Body of pancreas (tissue), 4 donors: ENCODE results near the gene FRMD4B.

Experiments used
- CTCF ChIP-seq, 7 experiments: fragments of 450-650 bp in 4 of 7; fragments of 200-600 bp in 3 of 7; sonication (generic) in 3 of 7; IDR thresholded peaks; one replicate each; pipeline ENCODE4 v1.5.1; 2016 to 2019; ENCODE audit warnings: antibody characterized with exemption in 7 of 7
- POLR2A ChIP-seq, 3 donors: fragments of 450-650 bp; IDR thresholded peaks; one replicate each; pipeline ENCODE4 v1.6.1; 2016; ENCODE audit warnings: antibody characterized with exemption in 3 of 3, mild to moderate bottlenecking in 2 of 3

- TF ChIP-seq CTCF (IDR thresholded peaks at IDR 0.05) (no peak), POLR2A (IDR thresholded peaks at IDR 0.05) (no peak)
These were observed 88.4 kb downstream of the FRMD4B start for GRCh38 chr3:69297501-69297900.
